HepG2 (cell line): ENCODE data around the gene TIPIN. TPM values are rescaled to one million over a fixed set of nuclear protein-coding genes. Genes with fewer than 3 reads are reported as not detected.

Experiments
- MLLT10 ChIP-seq: sonication (generic); formaldehyde crosslinking; IDR thresholded peaks from 2 replicates; pipeline ENCODE4 v1.4.0; 2020; ENCODE audit warnings: missing genetic modification reagents
- polyA plus RNA-seq, 8 experiments: library from polyadenylated mRNA; depleted of rRNA in 3 of 8; stranded (reverse) in 7 of 8; unstranded in 1 of 8; fragments of >200 nt; fragmentation: Illumina TruSeq in 4 of 8; extraction: Trizol in 4 of 8; gene quantifications; 2 replicates each; pipeline versions ENCODE4 v1.2.1 to v1.2.3, GENCODE V29; 2011 to 2016; ENCODE audit warnings: low read depth in 4 of 8, missing spikeins in 1 of 8, mixed read lengths in 1 of 8; ENCODE audit not compliant: insufficient read depth in 1 of 8
- total RNA-seq, 5 experiments: library from RNA; depleted of rRNA; stranded (reverse); fragments of >200 nt; fragmentation: Illumina TruSeq; extraction: Trizol; gene quantifications; 2 replicates each; pipeline ENCODE4 v1.2.3, GENCODE V29; 2016; ENCODE audit warnings: low read depth in 1 of 5
- TF ChIP-seq, protein P1 (sequence below), 2 experiments: fragments of 450-650 bp in 1 of 2; sonication (generic) in 1 of 2; formaldehyde crosslinking in 1 of 2; IDR thresholded peaks; 2 replicates each; pipeline versions ENCODE4 v1.6.1 to v1.8.0; 2016 to 2022; ENCODE audit warnings: antibody characterized with exemption in 1 of 2, mild to moderate bottlenecking in 1 of 2, missing genetic modification reagents in 1 of 2
- TF ChIP-seq, protein P2 (sequence below): sonication (generic); formaldehyde crosslinking; IDR thresholded peaks from 2 replicates; pipeline ENCODE4 v1.9.0; 2021; ENCODE audit warnings: missing genetic modification reagents, mild to moderate bottlenecking, borderline replicate concordance
- TF ChIP-seq, protein P3 (sequence below): sonication (generic); formaldehyde crosslinking; IDR thresholded peaks from 2 replicates; pipeline ENCODE4 v1.9.0; 2021; ENCODE audit warnings: missing genetic modification reagents, borderline replicate concordance
- TF ChIP-seq, protein P4 (sequence below): sonication (generic); formaldehyde crosslinking; conservative IDR thresholded peaks from 2 replicates; pipeline ENCODE4 v1.4.0; 2020; ENCODE audit warnings: mild to moderate bottlenecking, missing genetic modification reagents, moderate library complexity
- TF ChIP-seq, protein P5 (sequence below), 2 experiments: IDR thresholded peaks; 2 replicates each; pipeline ENCODE4 v1.6.1; 2011 to 2012; ENCODE audit warnings: low read length in 2 of 2, borderline replicate concordance in 1 of 2, low read depth in 1 of 2, mild to moderate bottlenecking in 1 of 2, moderate library complexity in 1 of 2

The TIPIN gene
- total and polyA plus RNA-seq, 2 of the 13 experiments (the other 11 are each of a cell fraction or from before 2014, with no cell fraction given): 2.7 to 28.6 TPM

DNA sequence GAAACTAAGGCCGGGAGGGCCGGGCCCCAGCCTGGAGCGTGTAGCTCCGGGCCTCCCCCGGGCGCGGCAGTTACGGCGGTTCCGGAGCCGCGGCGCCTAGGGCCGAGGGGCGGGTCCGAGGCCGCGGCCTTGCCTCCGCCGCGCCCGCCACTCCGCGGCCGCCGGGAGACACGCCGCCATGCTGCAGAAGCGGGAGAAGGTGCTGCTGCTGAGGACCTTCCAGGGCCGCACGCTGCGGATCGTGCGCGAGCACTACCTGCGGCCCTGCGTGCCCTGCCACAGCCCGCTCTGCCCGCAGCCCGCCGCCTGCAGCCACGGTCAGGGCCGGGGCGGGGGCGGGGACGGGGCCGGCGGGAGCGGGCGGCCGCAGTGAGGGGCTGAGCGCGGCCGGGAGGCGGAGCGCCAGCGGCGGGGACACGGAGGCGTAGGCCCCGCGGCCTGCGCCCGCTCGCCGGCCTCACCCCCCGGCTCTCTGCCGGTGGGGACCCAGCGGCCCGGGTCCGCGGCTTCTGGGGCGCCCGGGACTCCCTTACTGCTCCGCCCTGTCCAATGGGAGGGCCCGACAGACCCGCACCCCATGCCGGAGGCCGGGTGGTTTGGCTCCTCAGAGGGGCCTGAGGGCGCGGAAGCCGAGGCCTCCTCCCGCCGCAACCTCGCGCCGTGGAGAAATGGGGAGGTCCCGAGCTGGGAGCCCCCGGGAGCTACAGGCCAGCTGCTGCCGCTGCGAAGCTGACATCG, 62.9 kb downstream of the TIPIN start, which contains the start of gene DIS3L (continued):
- TF ChIP-seq, protein P1, sequence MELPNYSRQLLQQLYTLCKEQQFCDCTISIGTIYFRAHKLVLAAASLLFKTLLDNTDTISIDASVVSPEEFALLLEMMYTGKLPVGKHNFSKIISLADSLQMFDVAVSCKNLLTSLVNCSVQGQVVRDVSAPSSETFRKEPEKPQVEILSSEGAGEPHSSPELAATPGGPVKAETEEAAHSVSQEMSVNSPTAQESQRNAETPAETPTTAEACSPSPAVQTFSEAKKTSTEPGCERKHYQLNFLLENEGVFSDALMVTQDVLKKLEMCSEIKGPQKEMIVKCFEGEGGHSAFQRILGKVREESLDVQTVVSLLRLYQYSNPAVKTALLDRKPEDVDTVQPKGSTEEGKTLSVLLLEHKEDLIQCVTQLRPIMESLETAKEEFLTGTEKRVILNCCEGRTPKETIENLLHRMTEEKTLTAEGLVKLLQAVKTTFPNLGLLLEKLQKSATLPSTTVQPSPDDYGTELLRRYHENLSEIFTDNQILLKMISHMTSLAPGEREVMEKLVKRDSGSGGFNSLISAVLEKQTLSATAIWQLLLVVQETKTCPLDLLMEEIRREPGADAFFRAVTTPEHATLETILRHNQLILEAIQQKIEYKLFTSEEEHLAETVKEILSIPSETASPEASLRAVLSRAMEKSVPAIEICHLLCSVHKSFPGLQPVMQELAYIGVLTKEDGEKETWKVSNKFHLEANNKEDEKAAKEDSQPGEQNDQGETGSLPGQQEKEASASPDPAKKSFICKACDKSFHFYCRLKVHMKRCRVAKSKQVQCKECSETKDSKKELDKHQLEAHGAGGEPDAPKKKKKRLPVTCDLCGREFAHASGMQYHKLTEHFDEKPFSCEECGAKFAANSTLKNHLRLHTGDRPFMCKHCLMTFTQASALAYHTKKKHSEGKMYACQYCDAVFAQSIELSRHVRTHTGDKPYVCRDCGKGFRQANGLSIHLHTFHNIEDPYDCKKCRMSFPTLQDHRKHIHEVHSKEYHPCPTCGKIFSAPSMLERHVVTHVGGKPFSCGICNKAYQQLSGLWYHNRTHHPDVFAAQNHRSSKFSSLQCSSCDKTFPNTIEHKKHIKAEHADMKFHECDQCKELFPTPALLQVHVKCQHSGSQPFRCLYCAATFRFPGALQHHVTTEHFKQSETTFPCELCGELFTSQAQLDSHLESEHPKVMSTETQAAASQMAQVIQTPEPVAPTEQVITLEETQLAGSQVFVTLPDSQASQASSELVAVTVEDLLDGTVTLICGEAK (IDR thresholded peaks at IDR 0.05): no peak
- TF ChIP-seq, protein P1 (CRISPR knock-in tag; IDR thresholded peaks at IDR 0.05): peak; percentile 18; the same call in 1 of the 2 replicates
- no peak for TF ChIP-seq MLLT10
- TF ChIP-seq, protein P2, sequence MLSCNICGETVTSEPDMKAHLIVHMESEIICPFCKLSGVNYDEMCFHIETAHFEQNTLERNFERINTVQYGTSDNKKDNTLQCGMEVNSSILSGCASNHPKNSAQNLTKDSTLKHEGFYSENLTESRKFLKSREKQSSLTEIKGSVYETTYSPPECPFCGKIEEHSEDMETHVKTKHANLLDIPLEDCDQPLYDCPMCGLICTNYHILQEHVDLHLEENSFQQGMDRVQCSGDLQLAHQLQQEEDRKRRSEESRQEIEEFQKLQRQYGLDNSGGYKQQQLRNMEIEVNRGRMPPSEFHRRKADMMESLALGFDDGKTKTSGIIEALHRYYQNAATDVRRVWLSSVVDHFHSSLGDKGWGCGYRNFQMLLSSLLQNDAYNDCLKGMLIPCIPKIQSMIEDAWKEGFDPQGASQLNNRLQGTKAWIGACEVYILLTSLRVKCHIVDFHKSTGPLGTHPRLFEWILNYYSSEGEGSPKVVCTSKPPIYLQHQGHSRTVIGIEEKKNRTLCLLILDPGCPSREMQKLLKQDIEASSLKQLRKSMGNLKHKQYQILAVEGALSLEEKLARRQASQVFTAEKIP (CRISPR knock-in tag): no peak
- TF ChIP-seq, protein P3, sequence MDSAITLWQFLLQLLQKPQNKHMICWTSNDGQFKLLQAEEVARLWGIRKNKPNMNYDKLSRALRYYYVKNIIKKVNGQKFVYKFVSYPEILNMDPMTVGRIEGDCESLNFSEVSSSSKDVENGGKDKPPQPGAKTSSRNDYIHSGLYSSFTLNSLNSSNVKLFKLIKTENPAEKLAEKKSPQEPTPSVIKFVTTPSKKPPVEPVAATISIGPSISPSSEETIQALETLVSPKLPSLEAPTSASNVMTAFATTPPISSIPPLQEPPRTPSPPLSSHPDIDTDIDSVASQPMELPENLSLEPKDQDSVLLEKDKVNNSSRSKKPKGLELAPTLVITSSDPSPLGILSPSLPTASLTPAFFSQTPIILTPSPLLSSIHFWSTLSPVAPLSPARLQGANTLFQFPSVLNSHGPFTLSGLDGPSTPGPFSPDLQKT (CRISPR knock-in tag): no peak
- TF ChIP-seq, protein P4, sequence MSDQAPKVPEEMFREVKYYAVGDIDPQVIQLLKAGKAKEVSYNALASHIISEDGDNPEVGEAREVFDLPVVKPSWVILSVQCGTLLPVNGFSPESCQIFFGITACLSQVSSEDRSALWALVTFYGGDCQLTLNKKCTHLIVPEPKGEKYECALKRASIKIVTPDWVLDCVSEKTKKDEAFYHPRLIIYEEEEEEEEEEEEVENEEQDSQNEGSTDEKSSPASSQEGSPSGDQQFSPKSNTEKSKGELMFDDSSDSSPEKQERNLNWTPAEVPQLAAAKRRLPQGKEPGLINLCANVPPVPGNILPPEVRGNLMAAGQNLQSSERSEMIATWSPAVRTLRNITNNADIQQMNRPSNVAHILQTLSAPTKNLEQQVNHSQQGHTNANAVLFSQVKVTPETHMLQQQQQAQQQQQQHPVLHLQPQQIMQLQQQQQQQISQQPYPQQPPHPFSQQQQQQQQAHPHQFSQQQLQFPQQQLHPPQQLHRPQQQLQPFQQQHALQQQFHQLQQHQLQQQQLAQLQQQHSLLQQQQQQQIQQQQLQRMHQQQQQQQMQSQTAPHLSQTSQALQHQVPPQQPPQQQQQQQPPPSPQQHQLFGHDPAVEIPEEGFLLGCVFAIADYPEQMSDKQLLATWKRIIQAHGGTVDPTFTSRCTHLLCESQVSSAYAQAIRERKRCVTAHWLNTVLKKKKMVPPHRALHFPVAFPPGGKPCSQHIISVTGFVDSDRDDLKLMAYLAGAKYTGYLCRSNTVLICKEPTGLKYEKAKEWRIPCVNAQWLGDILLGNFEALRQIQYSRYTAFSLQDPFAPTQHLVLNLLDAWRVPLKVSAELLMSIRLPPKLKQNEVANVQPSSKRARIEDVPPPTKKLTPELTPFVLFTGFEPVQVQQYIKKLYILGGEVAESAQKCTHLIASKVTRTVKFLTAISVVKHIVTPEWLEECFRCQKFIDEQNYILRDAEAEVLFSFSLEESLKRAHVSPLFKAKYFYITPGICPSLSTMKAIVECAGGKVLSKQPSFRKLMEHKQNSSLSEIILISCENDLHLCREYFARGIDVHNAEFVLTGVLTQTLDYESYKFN (CRISPR knock-in tag): no peak
- TF ChIP-seq, protein P5, sequence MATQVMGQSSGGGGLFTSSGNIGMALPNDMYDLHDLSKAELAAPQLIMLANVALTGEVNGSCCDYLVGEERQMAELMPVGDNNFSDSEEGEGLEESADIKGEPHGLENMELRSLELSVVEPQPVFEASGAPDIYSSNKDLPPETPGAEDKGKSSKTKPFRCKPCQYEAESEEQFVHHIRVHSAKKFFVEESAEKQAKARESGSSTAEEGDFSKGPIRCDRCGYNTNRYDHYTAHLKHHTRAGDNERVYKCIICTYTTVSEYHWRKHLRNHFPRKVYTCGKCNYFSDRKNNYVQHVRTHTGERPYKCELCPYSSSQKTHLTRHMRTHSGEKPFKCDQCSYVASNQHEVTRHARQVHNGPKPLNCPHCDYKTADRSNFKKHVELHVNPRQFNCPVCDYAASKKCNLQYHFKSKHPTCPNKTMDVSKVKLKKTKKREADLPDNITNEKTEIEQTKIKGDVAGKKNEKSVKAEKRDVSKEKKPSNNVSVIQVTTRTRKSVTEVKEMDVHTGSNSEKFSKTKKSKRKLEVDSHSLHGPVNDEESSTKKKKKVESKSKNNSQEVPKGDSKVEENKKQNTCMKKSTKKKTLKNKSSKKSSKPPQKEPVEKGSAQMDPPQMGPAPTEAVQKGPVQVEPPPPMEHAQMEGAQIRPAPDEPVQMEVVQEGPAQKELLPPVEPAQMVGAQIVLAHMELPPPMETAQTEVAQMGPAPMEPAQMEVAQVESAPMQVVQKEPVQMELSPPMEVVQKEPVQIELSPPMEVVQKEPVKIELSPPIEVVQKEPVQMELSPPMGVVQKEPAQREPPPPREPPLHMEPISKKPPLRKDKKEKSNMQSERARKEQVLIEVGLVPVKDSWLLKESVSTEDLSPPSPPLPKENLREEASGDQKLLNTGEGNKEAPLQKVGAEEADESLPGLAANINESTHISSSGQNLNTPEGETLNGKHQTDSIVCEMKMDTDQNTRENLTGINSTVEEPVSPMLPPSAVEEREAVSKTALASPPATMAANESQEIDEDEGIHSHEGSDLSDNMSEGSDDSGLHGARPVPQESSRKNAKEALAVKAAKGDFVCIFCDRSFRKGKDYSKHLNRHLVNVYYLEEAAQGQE (IDR thresholded peaks at IDR 0.05; ENCODE audit: borderline replicate concordance in 1 of 2, low read depth in 1 of 2, low read length in 2 of 2): no peak
